ENCODE data around the gene AKAP13. TPM values are rescaled to one million over a fixed set of nuclear protein-coding genes. Genes with fewer than 3 reads are reported as not detected.

Gene AKAP13
- total RNA-seq, 4 donors from 2014 or later = 128 to 460 (median 243) TPM

DNA sequence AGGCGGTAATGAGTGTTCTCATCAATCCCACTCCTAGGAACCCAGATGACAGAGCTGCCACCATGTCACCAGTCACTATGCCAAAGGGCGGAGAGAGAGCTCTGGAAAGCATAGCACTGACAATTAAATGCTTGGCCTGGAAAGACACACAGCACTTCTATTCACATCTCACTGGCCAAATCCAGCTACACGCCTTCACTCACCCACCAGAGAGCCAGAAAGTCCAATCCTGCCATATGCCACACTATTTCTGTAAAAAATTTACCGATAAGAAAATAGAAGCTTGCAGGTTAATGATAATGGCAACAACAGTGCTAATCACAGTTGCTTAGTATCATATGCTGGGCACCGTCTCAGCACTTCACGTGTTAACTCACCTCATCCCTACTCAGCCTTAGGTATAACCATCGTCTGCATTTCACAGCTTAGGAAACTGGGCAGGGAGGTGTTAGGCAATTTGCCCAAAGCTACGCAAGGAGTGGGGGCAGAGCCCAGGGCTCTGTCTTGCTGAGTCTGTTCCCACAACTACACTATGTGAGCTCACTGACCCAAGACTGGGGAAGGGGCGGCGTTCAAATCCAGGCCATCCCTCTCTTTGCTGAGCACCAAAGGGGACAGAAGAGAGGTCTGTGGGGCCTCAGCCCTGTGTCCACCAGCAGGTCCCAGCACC lies 397.8 kb downstream of the AKAP13 start:
- H3K36me3 ChIP-seq = no peaks in the 10 kb centered on the region
- DNase-seq = peak in 1 of 2 donors; percentile 47
- H3K4me1 ChIP-seq = peaks cover 0 to 4% of the 10 kb centered on the region in 2 donors
- H3K4me3 ChIP-seq = no peak overlapping the region
- intact Hi-C loops (cut with DNase I; ENCODE audit: low total_unique reads) = no loop called here
- no peaks in the 10 kb centered on the region for H3K27me3 ChIP-seq
- no peaks in the 10 kb centered on the region for H3K9me3 ChIP-seq
- H3K27ac ChIP-seq = no peak overlapping the region
- TF ChIP-seq CTCF (IDR thresholded peaks at IDR 0.05) (no peak), POLR2A (IDR thresholded peaks at IDR 0.05) (no peak)

GRCh38 chr15:85779249-85779648 lies 398.8 kb downstream of the AKAP13 start:
- Histone ChIP-seq H3K4me3 (no peak overlapping the region), H3K9me3 (no peaks in the 10 kb centered on the region), H3K27me3 (no peaks in the 10 kb centered on the region), H3K4me1 (peaks cover 0 to 4% of the 10 kb centered on the region in 2 donors), H3K27ac (no peak overlapping the region), H3K36me3 (no peaks in the 10 kb centered on the region)
- intact Hi-C loops (cut with DNase I; ENCODE audit: low total_unique reads) = no loop called here
- no peak for DNase-seq
- no peak for TF ChIP-seq CTCF (IDR thresholded peaks at IDR 0.05)
- no peak for TF ChIP-seq POLR2A (IDR thresholded peaks at IDR 0.05)

DNA sequence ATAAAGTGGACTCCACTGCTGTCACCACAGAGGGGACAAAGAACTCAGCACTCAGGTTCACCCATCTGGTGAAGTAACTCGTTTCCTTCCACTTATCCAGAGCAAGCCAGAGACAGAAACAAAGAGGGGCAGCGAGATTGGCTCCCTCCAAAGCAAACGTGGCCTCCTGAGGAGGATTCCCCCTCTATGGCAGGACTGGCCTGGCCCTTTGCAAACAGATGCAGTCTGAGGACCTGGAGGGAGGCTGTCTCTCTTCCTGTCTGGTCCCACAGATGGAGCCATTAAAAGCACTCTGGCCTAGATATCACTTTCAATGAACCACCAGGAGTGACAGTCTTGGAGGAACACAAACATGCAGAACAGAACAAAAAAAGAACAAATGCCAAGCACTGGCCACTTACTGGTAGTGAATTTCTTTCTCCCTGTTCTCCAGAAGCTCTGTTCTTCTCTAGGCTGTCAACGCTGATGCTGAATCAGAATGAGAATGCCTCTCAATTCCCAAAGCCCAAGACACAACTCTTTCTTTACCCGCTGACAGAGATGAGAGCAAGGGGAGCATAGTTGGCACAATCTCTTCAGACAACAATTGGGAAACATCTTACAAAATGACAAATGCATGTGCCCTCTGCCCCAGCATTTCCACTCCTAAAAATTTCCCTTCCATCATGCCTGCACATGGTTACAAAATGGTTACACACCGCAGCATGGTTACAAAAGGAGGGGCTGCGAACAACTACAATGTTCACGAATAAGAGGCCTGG lies 400.0 kb downstream of the AKAP13 start:
- H3K4me3 ChIP-seq = no peak overlapping the region
- intact Hi-C loops (cut with DNase I; ENCODE audit: low total_unique reads) = no loop called here
- no peaks in the 10 kb centered on the region for H3K27me3 ChIP-seq
- no peak for TF ChIP-seq POLR2A (IDR thresholded peaks at IDR 0.05)
- TF ChIP-seq CTCF (IDR thresholded peaks at IDR 0.05) = no peak
- H3K9me3 ChIP-seq = no peaks in the 10 kb centered on the region
- H3K27ac ChIP-seq = no peak overlapping the region
- H3K4me1 ChIP-seq = peaks cover 0 to 4% of the 10 kb centered on the region in 2 donors
- DNase-seq = no peak
- H3K36me3 ChIP-seq = no peaks in the 10 kb centered on the region

GRCh38 chr15:85781099-85781498 lies 400.7 kb downstream of the AKAP13 start:
- Histone ChIP-seq H3K27me3 (no peaks in the 10 kb centered on the region), H3K4me1 (peaks cover 0 to 7% of the 10 kb centered on the region in 2 donors), H3K4me3 (no peak overlapping the region), H3K9me3 (no peaks in the 10 kb centered on the region), H3K36me3 (no peaks in the 10 kb centered on the region), H3K27ac (no peak overlapping the region)
- no peak for TF ChIP-seq CTCF (IDR thresholded peaks at IDR 0.05)
- TF ChIP-seq POLR2A (IDR thresholded peaks at IDR 0.05) = no peak
- no peak for DNase-seq
- intact Hi-C loops (cut with DNase I; ENCODE audit: low total_unique reads) = no loop called here

GRCh38 chr15:85782064-85782463 lies 401.7 kb downstream of the AKAP13 start:
- Histone ChIP-seq H3K27me3 (no peaks in the 10 kb centered on the region), H3K4me1 (peaks cover 0 to 7% of the 10 kb centered on the region in 2 donors), H3K4me3 (no peak overlapping the region), H3K9me3 (no peaks in the 10 kb centered on the region), H3K36me3 (no peaks in the 10 kb centered on the region), H3K27ac (no peak overlapping the region)
- TF ChIP-seq CTCF (IDR thresholded peaks at IDR 0.05) (no peak), POLR2A (IDR thresholded peaks at IDR 0.05) (no peak)
- no peak for DNase-seq
- intact Hi-C loops (cut with DNase I; ENCODE audit: low total_unique reads) = no loop called here

Measured in uterus (tissue), 4 donors.